WTC11 (cell line): ENCODE results near the gene ROCK1.
"Not testable (repeated sequence)": the region's sequence is repeated elsewhere in the genome, so short reads cannot be mapped to it uniquely, and the experiment has no call there.

Experiments used
- TF ChIP-seq, protein P1 (sequence below): fragments of 200-600 bp; IDR thresholded peaks from 2 replicates; pipeline ENCODE4 v1.8.0; 2022; ENCODE audit warnings: antibody characterized with exemption
- TF ChIP-seq, protein P2 (sequence below): sonication (generic); formaldehyde crosslinking; IDR thresholded peaks from 2 replicates; pipeline ENCODE4 v1.8.0; 2022; ENCODE audit warnings: mild to moderate bottlenecking, missing genetic modification reagents
- TF ChIP-seq, protein P3 (sequence below): sonication (generic); formaldehyde crosslinking; IDR thresholded peaks from 2 replicates; pipeline ENCODE4 v1.8.1; 2023; ENCODE audit warnings: mild to moderate bottlenecking, missing genetic modification reagents, moderate library complexity

DNA sequence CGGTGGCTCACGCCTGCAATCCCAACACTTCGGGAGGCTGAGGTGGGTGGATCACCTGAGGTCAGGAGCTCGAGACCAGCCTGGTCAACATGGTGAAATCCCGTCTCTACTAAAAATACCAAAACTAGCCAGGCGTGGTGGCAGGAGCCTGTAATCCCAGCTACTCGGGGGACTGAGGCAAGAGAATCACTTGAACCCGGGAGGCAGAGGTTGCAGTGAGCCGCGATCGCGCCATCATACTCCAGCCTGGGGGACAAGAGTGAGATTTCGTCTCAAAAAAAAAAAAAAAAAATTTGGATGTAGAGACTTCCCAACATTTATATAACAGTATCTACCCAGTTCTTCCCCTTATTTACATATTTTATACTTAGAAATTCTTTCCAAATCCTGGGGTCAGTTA is 93.4 kb downstream of the ROCK1 start:
- TF ChIP-seq, protein P1, sequence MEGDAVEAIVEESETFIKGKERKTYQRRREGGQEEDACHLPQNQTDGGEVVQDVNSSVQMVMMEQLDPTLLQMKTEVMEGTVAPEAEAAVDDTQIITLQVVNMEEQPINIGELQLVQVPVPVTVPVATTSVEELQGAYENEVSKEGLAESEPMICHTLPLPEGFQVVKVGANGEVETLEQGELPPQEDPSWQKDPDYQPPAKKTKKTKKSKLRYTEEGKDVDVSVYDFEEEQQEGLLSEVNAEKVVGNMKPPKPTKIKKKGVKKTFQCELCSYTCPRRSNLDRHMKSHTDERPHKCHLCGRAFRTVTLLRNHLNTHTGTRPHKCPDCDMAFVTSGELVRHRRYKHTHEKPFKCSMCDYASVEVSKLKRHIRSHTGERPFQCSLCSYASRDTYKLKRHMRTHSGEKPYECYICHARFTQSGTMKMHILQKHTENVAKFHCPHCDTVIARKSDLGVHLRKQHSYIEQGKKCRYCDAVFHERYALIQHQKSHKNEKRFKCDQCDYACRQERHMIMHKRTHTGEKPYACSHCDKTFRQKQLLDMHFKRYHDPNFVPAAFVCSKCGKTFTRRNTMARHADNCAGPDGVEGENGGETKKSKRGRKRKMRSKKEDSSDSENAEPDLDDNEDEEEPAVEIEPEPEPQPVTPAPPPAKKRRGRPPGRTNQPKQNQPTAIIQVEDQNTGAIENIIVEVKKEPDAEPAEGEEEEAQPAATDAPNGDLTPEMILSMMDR: not testable (repeated sequence)
- TF ChIP-seq, protein P2, sequence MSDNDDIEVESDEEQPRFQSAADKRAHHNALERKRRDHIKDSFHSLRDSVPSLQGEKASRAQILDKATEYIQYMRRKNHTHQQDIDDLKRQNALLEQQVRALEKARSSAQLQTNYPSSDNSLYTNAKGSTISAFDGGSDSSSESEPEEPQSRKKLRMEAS (CRISPR knock-in tag): not testable (repeated sequence)
- TF ChIP-seq, protein P3, sequence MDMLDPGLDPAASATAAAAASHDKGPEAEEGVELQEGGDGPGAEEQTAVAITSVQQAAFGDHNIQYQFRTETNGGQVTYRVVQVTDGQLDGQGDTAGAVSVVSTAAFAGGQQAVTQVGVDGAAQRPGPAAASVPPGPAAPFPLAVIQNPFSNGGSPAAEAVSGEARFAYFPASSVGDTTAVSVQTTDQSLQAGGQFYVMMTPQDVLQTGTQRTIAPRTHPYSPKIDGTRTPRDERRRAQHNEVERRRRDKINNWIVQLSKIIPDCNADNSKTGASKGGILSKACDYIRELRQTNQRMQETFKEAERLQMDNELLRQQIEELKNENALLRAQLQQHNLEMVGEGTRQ (CRISPR knock-in tag): not testable (repeated sequence)
